Stimulated activated CD8-positive, alpha-beta memory T cell treated with anti-CD3 and anti-CD28 coated beads, Interleukin-15, amount 100 ng/mL, for 48 hours (primary cell): ENCODE measurements around the gene TCAP.
A peak's percentile ranks its signal among the peaks of the same experiment; 100 is the strongest.

Experiments
- DNase-seq, 2 donors: peaks; one replicate each; pipeline ENCODE4 v3.0.0-alpha.2; 2020; ENCODE audit warnings: low read depth in 2 of 2

TCAP gene

GRCh38 chr17:39648616-39649366, 16.4 kb upstream of the TCAP start:
- no peak for DNase-seq

- DNase-seq = no peak
Measured at GRCh38 chr17:39650121-39650579, 15.0 kb upstream of the TCAP start.

DNA sequence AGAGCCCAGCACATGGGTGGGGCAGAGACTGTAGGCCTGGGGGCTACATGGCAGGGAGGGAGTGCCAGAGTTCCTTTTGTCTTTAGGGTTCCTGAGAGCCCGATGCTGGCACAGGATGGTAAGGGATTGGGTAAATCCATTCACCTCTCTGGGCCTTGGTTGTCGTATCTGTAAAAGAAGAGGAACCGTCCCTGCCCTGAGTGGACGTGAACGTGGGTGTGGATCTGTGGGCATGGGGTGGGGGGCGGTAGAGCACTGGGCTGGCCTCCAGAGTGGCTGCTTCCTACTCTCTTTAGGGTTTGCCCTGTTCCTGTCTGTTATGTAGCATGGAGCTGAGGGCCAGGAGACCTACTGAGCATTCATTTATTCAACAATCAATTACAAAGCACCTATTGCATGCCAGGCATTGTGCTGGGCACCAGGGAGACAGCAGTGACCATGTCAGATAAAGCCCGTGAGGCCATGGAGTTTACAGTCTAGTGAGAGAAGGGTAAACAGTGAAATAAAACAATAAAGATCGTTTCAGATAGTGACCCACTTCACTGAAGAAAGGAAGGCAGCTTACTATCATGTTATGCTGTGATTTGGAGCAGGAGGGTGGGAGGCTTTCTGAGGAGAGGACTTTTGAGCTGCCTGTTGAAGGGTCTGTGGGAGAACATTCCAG, 13.1 kb upstream of the TCAP start:
- no peak for DNase-seq

DNA sequence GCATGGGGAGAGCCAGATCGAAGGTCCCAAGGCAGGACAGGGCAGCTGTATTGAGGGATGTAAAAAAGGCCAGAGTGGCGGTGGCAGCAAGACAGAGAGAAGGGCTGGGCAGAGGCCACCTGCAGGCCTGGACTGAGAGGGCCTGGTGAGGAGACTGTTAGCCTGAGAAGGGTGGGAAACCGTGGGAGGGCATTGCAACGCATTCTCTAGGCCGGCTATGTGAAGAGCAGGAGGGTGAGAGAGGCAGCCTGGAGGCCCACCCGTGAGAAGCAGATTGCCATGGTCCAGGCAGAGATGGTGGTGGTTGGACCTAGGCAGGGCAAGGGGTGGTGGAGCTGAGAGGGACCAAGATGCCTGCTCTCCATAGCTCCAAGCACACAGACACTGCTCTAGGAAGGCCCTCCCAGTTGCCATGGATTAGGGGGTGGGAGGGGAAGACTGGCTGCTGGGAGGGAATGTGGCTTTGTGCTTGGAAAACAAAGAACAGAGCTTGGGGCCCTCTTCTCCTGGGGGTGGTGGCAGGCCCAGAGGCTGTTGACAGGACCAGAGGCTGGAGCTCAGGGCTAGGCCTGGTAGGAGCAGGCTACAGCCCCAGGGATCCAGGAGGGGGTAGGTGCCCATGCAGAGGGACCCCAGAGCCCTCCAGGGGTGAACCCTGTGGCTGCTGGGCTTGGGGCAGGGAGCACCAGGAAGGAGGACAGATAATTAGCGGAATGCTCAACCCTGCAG, 12.4 kb upstream of the TCAP start:
- DNase-seq = no peak

- no peak for DNase-seq
Measured at GRCh38 chr17:39653316-39653661, 11.9 kb upstream of the TCAP start.

DNA sequence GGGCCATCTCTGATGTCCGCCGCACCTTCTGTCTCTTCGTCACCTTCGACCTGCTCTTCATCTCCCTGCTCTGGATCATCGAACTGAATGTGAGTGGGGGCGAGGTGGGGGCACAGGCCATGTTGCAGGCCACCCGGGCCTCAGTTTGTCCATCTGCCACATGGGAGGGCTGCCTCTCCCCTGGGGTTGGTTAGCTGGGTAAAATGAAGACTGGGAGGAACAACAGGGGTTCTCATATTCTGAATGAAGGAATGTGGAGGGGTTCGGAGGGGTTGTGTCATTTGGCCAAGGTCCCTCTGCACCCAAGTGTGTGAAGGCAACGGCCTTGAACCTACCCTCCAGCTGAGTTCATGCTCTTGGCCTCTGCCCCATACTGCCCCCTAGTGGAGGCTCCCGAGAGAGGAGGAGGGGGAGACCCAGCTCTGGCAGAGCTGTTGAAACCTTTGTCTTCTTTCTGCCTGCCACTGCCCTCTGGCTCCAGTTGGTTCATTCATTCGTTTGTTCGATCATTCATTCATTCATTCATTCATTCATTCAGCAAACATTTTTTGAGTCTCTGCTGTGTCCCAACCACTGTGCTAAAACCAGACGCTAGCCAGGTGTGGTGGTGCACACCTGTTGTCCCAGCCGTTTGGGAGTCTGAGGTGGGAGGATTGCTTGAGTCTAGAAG, 11.4 kb upstream of the TCAP start:
- peak; percentile 50 to 54 for DNase-seq

DNA sequence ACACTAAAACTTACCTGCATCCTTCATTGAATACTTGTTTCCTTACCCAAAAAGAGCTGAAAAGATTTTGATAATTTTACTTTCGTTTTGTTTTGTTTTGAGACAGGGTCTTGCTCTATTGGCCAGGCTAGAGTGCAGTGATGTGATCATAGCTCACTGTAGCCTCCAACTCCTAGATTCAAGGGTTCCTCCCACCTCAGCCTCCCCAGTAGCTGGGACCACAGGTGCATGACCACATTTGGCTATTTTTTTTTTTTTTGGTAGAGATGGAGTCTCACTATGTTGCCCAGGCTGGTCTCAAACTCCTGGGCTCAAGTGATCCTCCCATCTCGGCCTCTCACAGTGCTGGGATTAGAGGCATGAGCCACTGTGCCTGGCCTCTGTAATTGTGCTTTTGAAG, 10.0 kb upstream of the TCAP start:
- no peak for DNase-seq

- no peak for DNase-seq
Measured at GRCh38 chr17:39658346-39658745, 6.8 kb upstream of the TCAP start.

GRCh38 chr17:39658760-39659159, 6.4 kb upstream of the TCAP start:
- DNase-seq = no peak

- DNase-seq = no peak
Measured at GRCh38 chr17:39659279-39660010, 5.7 kb upstream of the TCAP start.

DNA sequence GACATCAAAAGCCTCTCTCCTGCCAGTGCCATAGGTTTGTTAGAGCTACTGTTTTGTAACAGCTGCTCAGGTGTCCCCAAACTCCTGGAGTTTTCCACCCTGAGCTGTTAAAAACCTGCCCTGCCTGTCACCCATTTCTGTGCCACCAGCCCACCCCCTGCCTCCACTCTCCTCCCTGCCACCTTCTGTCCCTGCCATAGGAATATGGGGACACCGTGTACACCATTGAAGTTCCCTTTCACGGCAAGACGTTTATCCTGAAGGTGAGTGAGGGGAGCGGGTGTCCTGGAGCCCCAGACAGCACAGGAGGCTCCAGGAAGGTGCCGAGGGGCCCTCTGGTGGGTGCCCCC, 5.2 kb upstream of the TCAP start:
- no peak for DNase-seq

GRCh38 chr17:39660397-39661385, 4.5 kb upstream of the TCAP start:
- no peak for DNase-seq

DNA sequence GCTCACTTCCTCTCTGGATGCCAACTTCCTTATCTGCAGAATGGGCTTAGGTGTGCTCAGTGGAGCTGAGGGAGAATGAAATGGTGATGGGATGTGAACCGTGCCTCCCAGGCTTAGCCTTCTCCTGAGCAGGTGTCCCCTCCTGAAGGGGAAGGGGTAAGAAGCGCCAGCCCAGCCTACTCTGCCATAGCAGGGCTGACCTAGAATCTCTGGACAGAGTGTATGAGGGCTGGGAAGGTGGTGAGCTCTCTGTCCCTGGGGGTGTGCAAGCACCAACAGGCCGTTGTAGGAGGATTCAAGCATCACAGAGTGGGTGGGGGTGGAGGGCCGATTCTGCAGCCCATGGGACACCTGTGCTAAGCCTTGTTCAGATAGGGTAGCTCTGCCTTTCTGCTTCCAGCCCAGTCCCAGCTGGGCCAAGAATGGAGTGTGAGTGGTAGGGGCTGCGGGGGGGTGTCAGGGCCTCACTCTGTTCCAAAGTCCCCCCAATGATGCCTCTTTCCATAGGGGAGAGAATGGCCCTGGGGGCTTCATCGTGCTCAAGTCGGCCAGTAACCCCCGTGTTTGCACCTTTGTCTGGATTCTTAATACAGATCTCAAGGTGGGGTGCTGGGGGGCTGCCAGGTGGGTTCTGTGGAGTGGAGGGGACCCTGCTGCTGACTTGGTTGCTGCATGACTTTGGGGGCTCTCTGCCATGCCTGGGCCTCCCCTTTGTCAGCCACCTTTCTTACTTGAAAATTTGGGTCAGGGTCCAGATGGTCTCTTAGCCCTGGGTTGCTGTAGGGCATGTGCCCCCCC, 3.2 kb upstream of the TCAP start:
- no peak for DNase-seq

GRCh38 chr17:39662551-39663339, 2.4 kb upstream of the TCAP start:
- DNase-seq = no peak

- DNase-seq = no peak
Measured at GRCh38 chr17:39663340-39663687, 1.8 kb upstream of the TCAP start.

DNA sequence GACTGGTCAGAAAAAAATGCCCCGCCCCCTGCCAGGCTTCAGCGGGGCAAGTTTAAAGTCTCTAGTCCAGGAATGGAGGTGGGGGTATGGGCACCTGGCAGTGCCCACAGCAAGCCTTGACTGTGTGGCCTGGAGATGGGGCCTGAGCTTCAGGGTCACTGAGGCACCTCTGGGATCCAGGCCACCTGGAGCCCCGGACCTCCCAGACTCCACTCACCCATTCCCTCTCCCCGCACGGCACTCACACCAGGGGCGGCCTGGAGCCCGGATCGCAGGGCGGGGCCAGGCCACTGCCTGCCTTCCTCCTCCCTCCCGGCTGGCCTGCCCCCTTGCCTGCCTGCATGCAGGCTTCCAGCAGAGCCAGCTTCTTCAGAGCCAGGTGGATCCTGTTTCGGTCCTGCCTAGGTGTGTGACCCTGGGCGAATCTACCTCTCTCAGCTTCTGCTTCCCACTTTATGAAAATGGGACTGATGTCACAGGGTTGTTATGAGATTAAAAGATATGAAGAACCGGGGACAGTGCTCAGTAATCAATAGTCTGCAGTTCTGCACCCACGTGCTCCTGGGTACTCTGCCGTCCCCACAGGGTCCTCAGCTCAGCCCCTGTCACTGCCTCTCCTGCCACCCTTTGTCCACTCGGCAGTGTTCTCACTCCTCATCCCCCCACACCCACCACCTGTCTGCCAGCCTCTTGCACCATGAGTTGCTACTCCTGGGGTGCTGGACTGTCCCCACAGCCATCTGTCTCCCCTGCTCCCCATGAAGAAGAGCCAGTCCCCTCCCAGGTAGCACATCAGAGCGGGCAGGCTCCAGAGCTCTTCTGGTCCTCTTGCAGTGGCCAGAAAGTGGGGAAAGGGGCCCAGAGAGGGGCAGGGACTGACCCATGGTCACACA, 1.2 kb upstream of the TCAP start:
- DNase-seq = no peak

- no peak for DNase-seq
Measured at GRCh38 chr17:39665642-39666224, 584 bp downstream of the TCAP start.

DNA sequence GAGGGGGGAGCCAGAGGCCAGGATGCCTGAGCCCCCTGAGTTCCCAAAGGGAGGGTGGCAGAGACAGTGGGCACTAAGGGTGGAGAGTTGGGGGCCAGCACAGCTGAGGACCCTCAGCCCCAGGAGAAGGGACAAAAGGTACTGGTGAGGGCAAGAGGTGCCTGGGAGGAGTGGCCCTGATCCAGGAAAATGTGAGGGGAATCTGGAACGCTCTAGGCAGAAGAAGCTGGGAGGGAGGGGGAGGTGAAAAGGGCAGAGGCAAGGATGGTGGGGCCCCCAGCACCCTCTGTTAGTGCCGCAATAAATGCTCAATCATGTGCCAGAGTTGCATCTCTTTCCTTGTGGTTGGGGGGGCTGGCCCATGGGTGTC, 1.1 kb downstream of the TCAP start:
- DNase-seq = no peak
